Stimulated activated CD8-positive, alpha-beta memory T cell treated with anti-CD3 and anti-CD28 coated beads, Interleukin-15, amount 100 ng/mL, for 24 hours (primary cell): ENCODE measurements around the gene HMGB1.

ENCODE experiments used
- DNase-seq: peaks from one replicate; pipeline ENCODE4 v3.0.0-alpha.2; 2020; ENCODE audit warnings: low read depth

Gene HMGB1

DNA sequence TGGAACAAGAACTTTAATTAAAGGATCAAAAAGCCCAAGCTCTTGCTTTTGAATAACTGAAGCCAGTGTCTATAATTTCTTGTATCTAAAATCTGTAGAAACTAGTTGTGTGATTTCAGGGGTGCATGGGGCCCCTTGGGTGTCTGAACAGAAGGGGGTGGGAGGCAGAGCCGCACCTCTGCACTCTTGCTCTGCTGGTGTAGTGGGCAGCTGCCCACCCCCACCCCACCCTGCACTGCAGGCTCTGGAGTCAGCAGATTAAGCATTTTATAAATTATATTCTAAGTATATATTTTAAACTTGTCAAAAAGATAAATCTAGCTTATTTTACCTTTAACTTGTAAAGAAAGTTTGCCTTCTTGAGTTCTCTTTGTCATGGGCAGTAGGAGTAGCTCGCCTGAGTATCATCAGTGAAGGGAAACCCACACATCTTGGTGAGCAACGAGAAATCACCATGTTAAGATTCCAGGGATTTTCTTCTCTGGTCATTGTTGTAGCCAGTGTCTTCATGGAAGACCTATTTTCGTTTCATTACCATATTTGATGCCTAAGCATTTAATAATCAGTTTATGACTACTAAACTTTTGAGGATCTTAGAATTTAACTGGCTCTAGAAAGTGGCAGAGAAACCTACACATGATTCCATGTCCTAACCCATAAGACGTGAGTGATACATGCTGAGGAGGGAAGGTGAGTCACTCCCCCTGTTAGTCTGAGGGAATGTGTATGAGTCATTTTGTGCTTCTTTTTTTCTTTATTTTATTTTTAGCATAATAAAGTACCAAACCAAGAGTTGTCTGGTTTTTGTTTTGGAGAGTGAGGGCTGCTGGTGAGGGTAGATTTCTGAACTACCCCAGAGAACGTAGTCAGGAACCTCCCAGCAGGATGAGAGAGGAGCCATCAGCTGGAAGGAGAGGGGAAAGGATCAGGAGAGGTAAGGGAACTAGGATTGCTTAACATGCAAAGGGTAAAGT is 35.7 kb downstream of the HMGB1 start:
- no peak for DNase-seq

- no peak for DNase-seq
Measured at GRCh38 chr13:30429235-30429634, 36.5 kb downstream of the HMGB1 start.

GRCh38 chr13:30423891-30424290 is 41.8 kb downstream of the HMGB1 start:
- no peak for DNase-seq

- peak; percentile 38 for DNase-seq
Measured at GRCh38 chr13:30422054-30422839, 43.5 kb downstream of the HMGB1 start, which contains the start of gene UBE2L5. TSS of gene UBE2L5 (plus strand) at chr13:30422493. CDS start at chr13:30427991, 5,498 bp downstream.

DNA sequence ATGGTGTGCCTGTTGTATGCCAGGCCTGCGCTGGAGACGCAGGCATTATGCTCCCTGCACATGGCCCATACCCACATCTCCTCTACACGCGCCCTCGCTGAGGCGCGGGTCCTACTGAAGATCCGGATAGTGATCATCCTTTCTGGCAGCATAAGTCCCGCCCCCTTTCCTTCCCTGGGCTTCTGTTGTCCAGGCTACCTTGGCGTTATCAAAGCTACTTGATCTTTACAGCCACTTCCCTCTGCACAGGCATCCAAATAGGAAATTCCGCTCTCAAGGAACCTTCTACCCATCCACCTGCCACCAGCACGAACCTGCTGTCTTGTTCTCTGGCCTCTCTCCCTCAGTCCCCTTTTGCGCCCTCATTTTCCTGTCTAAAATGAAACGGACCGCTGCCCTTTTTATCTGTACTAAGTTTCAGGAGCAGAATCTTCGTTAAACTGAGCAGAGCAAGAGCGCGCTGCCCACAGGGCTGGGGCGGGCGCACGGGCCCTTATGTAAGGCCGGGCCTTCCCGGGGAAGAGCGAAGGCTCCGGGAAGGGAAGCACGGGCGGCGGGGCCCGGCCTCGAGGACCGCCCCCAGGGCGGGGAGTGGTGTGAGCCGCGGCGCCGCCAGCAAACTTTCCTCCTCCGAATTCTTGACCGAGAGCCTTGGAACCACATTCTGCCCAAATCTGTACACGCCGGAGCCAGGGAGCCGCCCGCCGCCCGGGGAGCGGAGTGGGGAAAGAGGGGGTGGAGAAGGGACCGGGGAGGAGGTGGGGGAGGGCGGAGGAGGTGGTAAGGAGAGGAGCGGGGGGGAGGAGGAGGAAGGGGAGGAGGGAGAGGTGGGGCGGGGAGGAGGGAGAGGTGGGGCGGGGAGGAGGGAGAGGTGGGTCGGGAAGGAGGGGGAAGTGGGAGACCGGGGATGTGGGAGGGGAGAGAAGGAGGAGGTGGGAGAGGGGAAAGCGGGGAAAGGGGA is 44.4 kb downstream of the HMGB1 start:
- DNase-seq = no peak

- no peak for DNase-seq
Measured at GRCh38 chr13:30418717-30419459, 46.8 kb downstream of the HMGB1 start.

- DNase-seq = no peak
Measured at GRCh38 chr13:30418075-30418716, 47.5 kb downstream of the HMGB1 start.

DNA sequence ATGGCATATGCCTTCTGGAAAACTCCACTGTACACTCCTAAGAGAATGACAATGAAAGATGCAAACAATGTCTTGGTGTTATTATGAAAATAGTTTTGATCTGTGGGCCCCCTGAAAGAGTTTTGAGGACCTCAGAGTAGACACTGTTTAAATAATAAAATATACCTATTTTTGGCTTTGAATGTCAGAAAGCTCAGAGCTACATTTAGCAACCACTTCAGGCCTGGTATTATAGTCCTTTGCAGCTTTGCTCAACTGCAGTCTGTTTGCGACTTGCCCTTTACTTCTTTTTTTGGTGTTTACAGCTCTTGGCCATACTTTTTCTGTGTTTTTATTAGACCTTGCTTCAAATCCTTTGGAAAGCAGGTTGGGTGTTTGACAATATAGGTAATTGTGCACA is 49.3 kb downstream of the HMGB1 start:
- no peak for DNase-seq

DNA sequence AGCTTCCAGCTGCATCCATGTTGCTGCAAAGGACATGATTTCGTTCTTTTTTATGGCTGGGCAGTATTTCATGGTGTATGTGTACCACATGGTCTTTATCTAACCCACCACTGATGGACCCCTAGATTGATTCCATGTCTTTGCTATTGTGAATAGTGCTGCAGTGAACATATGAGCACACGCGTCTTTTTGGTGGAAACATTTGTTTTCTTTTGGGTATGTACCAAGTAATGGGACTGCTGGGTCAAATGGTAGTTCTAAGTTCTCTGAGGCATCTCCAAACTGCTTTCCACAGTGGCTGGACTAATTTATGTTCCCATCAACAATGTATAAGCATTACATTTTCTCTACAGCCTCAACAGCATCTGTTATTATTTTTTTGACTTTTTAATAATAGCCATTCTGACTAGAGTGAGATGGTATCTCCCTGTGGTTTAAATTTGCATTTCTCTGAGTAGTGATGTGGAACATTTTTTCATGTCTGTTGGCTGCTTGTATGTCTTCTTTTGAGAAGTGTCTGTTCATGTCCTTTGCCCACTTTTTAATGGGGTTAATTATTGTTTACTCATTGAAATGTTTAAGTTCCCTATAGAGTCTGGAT is 50.2 kb downstream of the HMGB1 start:
- DNase-seq = no peak

DNA sequence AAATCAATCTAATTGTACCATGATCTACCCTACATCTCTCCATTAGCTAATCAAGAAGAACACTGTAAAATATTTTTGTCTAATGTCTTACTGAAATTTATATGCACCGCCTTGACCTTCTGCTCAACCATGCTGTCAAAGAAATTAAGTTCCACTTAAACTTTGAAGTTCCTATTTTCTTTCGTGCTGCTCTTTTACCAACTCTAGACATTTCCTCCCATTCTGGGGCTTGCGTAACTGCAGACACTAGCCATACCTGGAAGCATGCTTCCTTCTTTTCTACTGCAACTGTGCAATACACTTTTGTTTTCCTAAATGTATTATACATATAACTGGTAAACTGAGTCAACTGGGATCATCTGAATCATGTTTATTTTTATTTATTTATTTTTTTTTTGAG is 51.9 kb downstream of the HMGB1 start:
- DNase-seq = no peak

DNA sequence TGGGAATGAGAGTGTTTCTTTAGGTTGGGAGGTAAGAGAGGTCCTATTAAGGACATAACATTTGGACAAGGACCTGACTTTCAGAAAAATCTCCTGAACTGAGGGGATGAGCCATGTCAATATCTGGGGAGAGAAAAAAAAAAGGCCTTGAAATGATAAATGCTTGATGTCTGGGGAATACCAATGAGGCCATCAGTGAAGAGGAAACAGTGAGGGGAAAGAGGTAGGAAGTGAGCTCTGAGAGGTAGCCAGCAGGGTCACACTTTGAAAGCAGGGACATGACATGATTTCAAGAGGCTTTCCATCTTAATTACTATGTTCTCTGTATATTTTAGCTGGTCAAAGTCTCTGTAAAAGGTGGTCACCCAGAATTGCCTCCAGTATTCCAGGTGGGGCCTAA is 53.4 kb downstream of the HMGB1 start:
- DNase-seq = no peak

GRCh38 chr13:30410705-30411125 is 55.0 kb downstream of the HMGB1 start:
- DNase-seq = no peak

GRCh38 chr13:30409886-30410704 is 55.6 kb downstream of the HMGB1 start:
- DNase-seq = no peak

GRCh38 chr13:30408319-30409101 is 57.2 kb downstream of the HMGB1 start:
- peak; percentile 64 for DNase-seq

DNA sequence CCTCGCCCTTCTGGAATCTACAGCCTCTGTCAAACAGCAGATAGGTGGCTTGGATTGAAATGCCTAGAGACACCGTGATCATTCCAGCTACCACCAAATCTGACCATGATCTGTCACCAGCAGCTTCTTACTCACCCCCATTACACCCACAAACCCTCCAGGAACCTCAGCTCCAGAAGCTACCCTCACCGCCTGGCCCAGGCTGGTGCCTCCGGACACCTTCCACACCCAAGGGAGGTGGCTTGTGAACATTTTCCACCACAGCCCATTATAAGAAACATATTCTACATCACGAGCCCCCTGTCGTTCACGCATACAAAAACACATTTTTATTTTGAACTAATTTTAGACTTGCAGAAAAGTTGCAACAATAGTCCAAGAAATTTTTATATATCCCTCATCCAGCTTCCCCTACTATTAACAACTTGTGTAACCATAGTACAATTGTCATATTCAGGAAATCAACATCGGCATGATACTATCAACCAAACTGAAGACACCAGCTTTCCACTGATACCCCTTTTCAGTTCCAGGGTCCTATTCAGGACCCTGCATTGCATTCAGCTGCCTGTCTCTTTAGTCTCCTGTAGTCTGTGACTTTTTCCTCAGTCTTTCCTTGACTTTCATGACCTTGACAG is 58.8 kb downstream of the HMGB1 start:
- DNase-seq = no peak
